ENCODE data around the gene TMPRSS5. TPM values are rescaled to one million over a fixed set of nuclear protein-coding genes. Genes with fewer than 3 reads are reported as not detected.

Gene TMPRSS5
- total RNA-seq, 4 donors from 2014 or later, result 0.84 to 1.9 (median 1.7) TPM; not detected in 1

DNA sequence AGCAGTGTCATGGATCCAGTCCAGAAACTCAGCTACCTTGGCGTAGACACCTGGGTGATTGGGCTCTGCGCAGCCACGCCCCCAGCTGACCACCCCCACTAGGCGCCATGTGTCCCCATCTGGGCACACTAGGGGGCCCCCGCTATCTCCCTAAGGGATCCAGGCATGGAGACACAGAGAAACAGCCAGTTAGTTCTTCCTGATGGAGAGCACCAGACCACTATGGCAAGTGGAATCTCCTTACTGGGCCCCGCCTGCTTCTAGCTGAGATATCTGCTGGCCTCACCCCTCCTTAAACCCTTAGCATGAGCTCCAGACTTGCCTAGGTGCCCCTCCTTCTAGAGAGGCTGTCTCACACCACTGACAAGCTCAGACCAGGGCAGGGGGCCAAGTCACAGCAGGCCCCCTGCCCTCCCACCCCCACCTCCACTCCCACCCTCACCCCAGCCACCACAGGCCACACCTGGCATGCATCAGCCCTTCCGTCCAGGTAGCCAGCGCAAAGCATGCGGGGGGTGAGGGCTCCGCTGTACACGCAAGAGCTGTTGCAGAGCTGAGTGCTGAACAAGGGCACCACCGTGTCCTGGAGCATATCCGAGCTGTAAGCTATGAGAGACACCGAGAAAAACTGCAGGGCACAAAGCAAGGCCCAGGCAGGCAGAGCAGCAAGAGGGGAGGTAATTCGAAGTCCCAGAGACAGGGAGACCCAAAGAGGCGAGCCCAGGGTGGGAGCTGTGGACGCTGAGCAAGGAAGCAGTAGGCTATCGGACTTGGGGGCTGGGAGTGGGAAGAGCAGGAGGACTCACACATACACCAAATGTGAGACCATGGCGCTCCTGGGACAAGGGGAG lies 16.1 kb downstream of the TMPRSS5 start:
- no peak for DNase-seq (ENCODE audit: low spot score)
- no peak for ATAC-seq (ENCODE audit: low FRiP score)
- TF ChIP-seq, protein P1, sequence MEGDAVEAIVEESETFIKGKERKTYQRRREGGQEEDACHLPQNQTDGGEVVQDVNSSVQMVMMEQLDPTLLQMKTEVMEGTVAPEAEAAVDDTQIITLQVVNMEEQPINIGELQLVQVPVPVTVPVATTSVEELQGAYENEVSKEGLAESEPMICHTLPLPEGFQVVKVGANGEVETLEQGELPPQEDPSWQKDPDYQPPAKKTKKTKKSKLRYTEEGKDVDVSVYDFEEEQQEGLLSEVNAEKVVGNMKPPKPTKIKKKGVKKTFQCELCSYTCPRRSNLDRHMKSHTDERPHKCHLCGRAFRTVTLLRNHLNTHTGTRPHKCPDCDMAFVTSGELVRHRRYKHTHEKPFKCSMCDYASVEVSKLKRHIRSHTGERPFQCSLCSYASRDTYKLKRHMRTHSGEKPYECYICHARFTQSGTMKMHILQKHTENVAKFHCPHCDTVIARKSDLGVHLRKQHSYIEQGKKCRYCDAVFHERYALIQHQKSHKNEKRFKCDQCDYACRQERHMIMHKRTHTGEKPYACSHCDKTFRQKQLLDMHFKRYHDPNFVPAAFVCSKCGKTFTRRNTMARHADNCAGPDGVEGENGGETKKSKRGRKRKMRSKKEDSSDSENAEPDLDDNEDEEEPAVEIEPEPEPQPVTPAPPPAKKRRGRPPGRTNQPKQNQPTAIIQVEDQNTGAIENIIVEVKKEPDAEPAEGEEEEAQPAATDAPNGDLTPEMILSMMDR (IDR thresholded peaks at IDR 0.05), result no peak

DNA sequence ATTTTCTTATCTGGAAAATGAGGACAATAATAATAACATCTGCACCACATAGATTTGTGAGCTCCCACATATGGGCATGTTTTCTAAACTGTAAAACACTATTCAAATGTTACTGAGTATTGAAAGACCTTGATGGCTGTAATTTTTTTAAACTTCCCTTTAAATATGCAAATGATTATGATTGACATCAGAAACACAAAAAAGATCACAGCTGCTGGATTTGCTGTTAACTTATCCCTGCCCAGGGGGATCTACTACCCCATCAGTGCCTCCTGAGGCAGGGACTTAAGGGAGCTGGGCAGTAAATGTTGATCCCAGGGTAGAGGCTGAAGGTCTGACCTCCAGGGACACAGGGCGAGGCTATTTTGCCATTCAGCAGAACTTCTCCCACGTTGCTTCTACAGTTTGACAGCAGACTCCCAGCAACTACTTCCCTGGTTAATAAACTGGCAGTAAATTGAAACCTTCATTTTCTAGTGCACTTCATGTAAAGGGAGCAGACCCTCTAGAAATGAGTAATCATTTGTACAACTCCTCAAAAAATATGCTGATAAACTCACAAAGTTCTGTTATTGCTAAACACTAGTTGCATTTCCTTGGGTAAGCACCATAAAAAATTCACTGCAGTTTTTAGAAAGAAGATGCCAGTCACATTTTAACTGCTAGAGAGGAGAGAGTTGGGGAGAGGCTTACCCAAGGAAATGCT lies 20.3 kb downstream of the TMPRSS5 start:
- ATAC-seq (ENCODE audit: low FRiP score), result no peak
- TF ChIP-seq, protein P1 (IDR thresholded peaks at IDR 0.05), result no peak

GRCh38 chr11:113684496-113684895 lies 21.6 kb downstream of the TMPRSS5 start:
- ATAC-seq (ENCODE audit: low FRiP score) (no peak), DNase-seq (ENCODE audit: low spot score) (no peak)
- TF ChIP-seq, protein P1 (IDR thresholded peaks at IDR 0.05), result no peak

More for the DNA sequence above, 20.3 kb downstream of the TMPRSS5 start:
- DNase-seq (ENCODE audit: low spot score), result no peak

DNA sequence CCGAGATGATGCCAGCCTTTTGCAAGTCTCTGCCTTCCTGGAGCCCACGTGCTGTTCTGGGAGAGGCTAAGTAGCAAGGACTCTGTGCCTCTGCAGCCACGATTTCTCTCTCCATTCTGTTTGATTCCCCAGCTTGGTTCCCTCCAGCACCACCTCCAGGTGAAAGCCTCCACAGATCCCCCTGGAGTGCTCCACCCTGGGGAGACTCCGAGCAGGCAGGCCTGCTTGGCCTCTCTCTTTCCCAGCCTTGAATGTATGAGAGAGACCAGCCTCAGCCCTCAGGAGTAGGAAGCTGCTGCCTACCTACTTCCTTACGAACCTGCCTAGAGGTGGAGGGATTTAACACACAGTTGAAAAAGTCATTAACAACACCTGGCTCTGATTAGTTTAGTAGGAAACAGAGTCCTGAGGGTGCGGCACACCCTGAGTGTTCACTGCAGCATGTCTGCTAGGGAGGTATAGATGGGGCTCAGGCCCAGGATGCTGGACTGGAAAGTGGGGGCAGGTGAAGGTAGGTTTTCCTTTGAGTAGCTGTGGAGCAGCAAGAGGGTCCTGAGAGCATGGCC lies 22.5 kb downstream of the TMPRSS5 start:
- ATAC-seq (ENCODE audit: low FRiP score) (no peak), DNase-seq (ENCODE audit: low spot score) (no peak)
- TF ChIP-seq, protein P1 (IDR thresholded peaks at IDR 0.05), result no peak

- DNase-seq (ENCODE audit: low spot score) (no peak), ATAC-seq (ENCODE audit: low FRiP score) (no peak)
- TF ChIP-seq, protein P1 (IDR thresholded peaks at IDR 0.05), result no peak
These were observed 24.2 kb downstream of the TMPRSS5 start for GRCh38 chr11:113681711-113682413.

DNA sequence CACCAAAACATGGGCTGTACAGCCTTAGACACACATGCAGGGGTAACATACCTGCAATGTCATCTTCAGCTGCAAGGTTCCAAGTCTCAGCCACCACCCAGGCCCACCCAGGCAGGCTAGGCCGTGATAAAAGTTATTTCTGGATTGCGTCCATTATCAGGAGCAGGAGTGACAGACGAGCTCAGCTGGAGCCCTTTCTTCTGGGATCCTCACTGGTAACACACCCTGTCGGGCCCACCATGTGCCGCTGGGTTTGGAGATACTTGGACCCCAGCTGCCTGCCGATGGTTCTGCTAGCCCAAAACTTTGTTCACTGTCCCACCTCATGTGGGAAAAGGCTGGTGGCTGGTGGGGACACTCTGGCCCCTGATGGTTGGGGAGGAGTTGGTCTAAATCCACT lies 24.8 kb downstream of the TMPRSS5 start:
- DNase-seq (ENCODE audit: low spot score), result no peak
- ATAC-seq (ENCODE audit: low FRiP score), result no peak
- TF ChIP-seq, protein P1 (IDR thresholded peaks at IDR 0.05), result no peak
